Keratinocyte (primary cell): ENCODE measurements around the gene C4orf54. TPM values are rescaled to one million over a fixed set of nuclear protein-coding genes. Genes with fewer than 3 reads are reported as not detected.

Source experiments
- DNase-seq: peaks from one replicate; pipeline ENCODE4 v3.0.0-alpha.2; 2011; ENCODE audit warnings: low read depth, missing footprints, low spot score
- FAIRE-seq: peaks from 2 replicates; lab custom pipeline; 2011; peaks lifted over from hg19 to GRCh38; lab: Jason Lieb, UNC
- H2AFZ ChIP-seq: 2 replicates; pipeline ENCODE4 v1.6.0; 2012; ENCODE audit warnings: low read length, control low read depth, inconsistent platforms; ENCODE audit not compliant: control insufficient read depth
- H3K27ac ChIP-seq: 2 replicates; pipeline ENCODE4 v1.5.1; 2011; ENCODE audit warnings: low read length; ENCODE audit not compliant: control insufficient read depth, insufficient read depth
- H3K27me3 ChIP-seq: 3 replicates; pipeline ENCODE4 v1.6.0; 2011; ENCODE audit warnings: low read length; ENCODE audit not compliant: control insufficient read depth, insufficient read depth; ENCODE audit errors: extremely low read depth
- H3K36me3 ChIP-seq, 2 experiments: 2 replicates in 1 of 2; 3 replicates in 1 of 2; pipeline ENCODE4 v1.5.1; 2011; ENCODE audit warnings: low read length in 2 of 2, mild to moderate bottlenecking in 1 of 2; ENCODE audit not compliant: control insufficient read depth in 2 of 2, insufficient read depth in 2 of 2; ENCODE audit errors: extremely low read depth in 1 of 2
- H3K4me1 ChIP-seq: 3 replicates; pipeline ENCODE4 v1.5.1; 2011; ENCODE audit warnings: low read length; ENCODE audit not compliant: control insufficient read depth, insufficient read depth; ENCODE audit errors: extremely low read depth
- H3K4me2 ChIP-seq: 3 replicates; pipeline ENCODE4 v1.6.0; 2011; ENCODE audit warnings: low read depth, low read length; ENCODE audit not compliant: control insufficient read depth, insufficient read depth; ENCODE audit errors: extremely low read depth
- H3K4me3 ChIP-seq, 3 experiments: fragments of 200-600 bp in 1 of 3; sonication (generic) in 1 of 3; 2 replicates in 2 of 3; 3 replicates in 1 of 3; pipeline ENCODE4 v1.5.1; 2011 to 2016; ENCODE audit warnings: low read length in 3 of 3, mild to moderate bottlenecking in 3 of 3, control low read depth in 2 of 3, inconsistent platforms in 1 of 3, low read depth in 1 of 3, mixed read lengths in 1 of 3, mixed run types in 1 of 3, moderate library complexity in 1 of 3; ENCODE audit not compliant: control insufficient read depth in 2 of 3, insufficient read depth in 2 of 3; ENCODE audit errors: extremely low read depth in 1 of 3
- H3K79me2 ChIP-seq: 2 replicates; pipeline ENCODE4 v1.6.0; 2012; ENCODE audit warnings: low read length; ENCODE audit not compliant: control insufficient read depth, insufficient read depth
- H3K9ac ChIP-seq: 3 replicates; pipeline ENCODE4 v1.6.0; 2011; ENCODE audit warnings: low read length; ENCODE audit not compliant: control insufficient read depth, insufficient read depth; ENCODE audit errors: extremely low read depth
- H3K9me1 ChIP-seq: 3 replicates; pipeline ENCODE4 v1.6.0; 2011; ENCODE audit warnings: low read length; ENCODE audit not compliant: control insufficient read depth, insufficient read depth; ENCODE audit errors: extremely low read depth
- H3K9me3 ChIP-seq: 2 replicates; pipeline ENCODE4 v1.5.1; 2012; ENCODE audit warnings: low read depth, low read length; ENCODE audit not compliant: control insufficient read depth
- H4K20me1 ChIP-seq: 3 replicates; pipeline ENCODE4 v1.6.0; 2011; ENCODE audit warnings: low read length; ENCODE audit not compliant: control insufficient read depth, insufficient read depth; ENCODE audit errors: extremely low read depth
- CTCF ChIP-seq, 3 experiments: IDR thresholded peaks in 1 of 3; conservative IDR thresholded peaks in 1 of 3; optimal IDR thresholded peaks in 1 of 3; 2 replicates in 2 of 3; 3 replicates in 1 of 3; pipeline versions ENCODE3 to v1.5.1; 2011; ENCODE audit warnings: low read length in 3 of 3, mild to moderate bottlenecking in 3 of 3, moderate library complexity in 2 of 3, control low read depth in 1 of 3, inconsistent platforms in 1 of 3; ENCODE audit not compliant: insufficient read depth in 2 of 3; ENCODE audit errors: extremely low read depth in 1 of 3
- EZH2 ChIP-seq: IDR thresholded peaks from one replicate; pipeline ENCODE4 v1.6.1; 2012; ENCODE audit warnings: inconsistent platforms, mild to moderate bottlenecking, low read length, moderate library complexity
- dilution Hi-C: fragments of 300-500 bp; cut with MboI; formaldehyde crosslinking; loops from one replicate; pipeline ENCODE4 v1.7.0; 2020; ENCODE audit warnings: low sequenced_read_pairs; ENCODE audit not compliant: extremely low pct_ligation_motif_present
- polyA plus RNA-seq, 5 experiments: library from polyadenylated mRNA; depleted of rRNA in 3 of 5; stranded (reverse) in 3 of 5; stranded (forward) in 1 of 5; unstranded in 1 of 5; fragments of >200 nt; gene quantifications; 1 replicate in 1 of 5; 2 replicates in 3 of 5; 3 replicates in 1 of 5; pipeline versions ENCODE4 v1.2.1 to v1.2.3, GENCODE V29; 2011 to 2012; ENCODE audit warnings: missing spikeins in 2 of 5, low read depth in 1 of 5, low replicate concordance in 1 of 5

The C4orf54 gene
- polyA plus RNA-seq, 1 donor (not counting 4 experiments of a cell fraction or from before 2014, with no cell fraction given) = 0.01 TPM

GRCh38 chr4:99628040-99628439 lies 29.6 kb downstream of the C4orf54 start:
- Histone ChIP-seq H3K27ac (no peak overlapping the region), H3K9me3 (no peaks in the 10 kb centered on the region), H3K9me1 (no peaks in the 10 kb centered on the region), H3K36me3 (no peaks in the 10 kb centered on the region), H4K20me1 (no peaks in the 10 kb centered on the region), H3K27me3 (no peaks in the 10 kb centered on the region), H3K4me1 (peaks cover 7% of the 10 kb centered on the region), H2AFZ (no peak overlapping the region), H3K4me2 (no peak overlapping the region), H3K4me3 (no peak overlapping the region), H3K79me2 (no peaks in the 10 kb centered on the region), H3K9ac (no peak overlapping the region)
- no peak for DNase-seq
- FAIRE-seq = no peak
- TF ChIP-seq EZH2 = no peak
- no peak for TF ChIP-seq CTCF (optimal IDR thresholded peaks at IDR 0.05 in 1 of 3, IDR thresholded peaks at IDR 0.05 in 1 of 3, conservative IDR thresholded peaks at IDR 0.05 in 1 of 3; ENCODE audit: extremely low read depth in 1 of 3, insufficient read depth in 2 of 3, low read length in 3 of 3)
- dilution Hi-C loops = no loop called here

GRCh38 chr4:99625369-99625768 lies 32.3 kb downstream of the C4orf54 start:
- Histone ChIP-seq H3K27me3 (no peaks in the 10 kb centered on the region), H2AFZ (no peak overlapping the region), H3K9me1 (no peaks in the 10 kb centered on the region), H3K9me3 (no peaks in the 10 kb centered on the region), H3K79me2 (no peaks in the 10 kb centered on the region), H3K9ac (no peak overlapping the region), H3K4me3 (no peak overlapping the region), H4K20me1 (no peaks in the 10 kb centered on the region), H3K4me2 (no peak overlapping the region), H3K27ac (no peak overlapping the region), H3K4me1 (peaks cover 6% of the 10 kb centered on the region), H3K36me3 (no peaks in the 10 kb centered on the region)
- dilution Hi-C loops = no loop called here
- DNase-seq (no peak), FAIRE-seq (no peak)
- TF ChIP-seq EZH2 (no peak), CTCF (optimal IDR thresholded peaks at IDR 0.05 in 1 of 3, IDR thresholded peaks at IDR 0.05 in 1 of 3, conservative IDR thresholded peaks at IDR 0.05 in 1 of 3; ENCODE audit: extremely low read depth in 1 of 3, insufficient read depth in 2 of 3, low read length in 3 of 3) (no peak)
